H1 (cell line): Measurements from ENCODE around the gene IL7R. TPM values are rescaled to one million over a fixed set of nuclear protein-coding genes. Genes with fewer than 3 reads are reported as not detected.

Experiments
- CTCF ChIA-PET: fragments of 300-600 bp; sonication (Branson Sonifier 250); formaldehyde crosslinking; loops from one replicate; lab custom pipeline; 2021; ENCODE audit not compliant: partially characterized antibody; lab: Charles Lee
- POLR2A ChIA-PET: fragments of 300-600 bp; sonication (Branson Sonifier 250); formaldehyde crosslinking; loops from one replicate; lab custom pipeline; 2021; ENCODE audit warnings: inconsistent platforms; ENCODE audit not compliant: partially characterized antibody; lab: Charles Lee
- DNase-seq, 2 experiments: peaks; one replicate each; pipeline versions ENCODE4 v3.0.0 to v3.0.0-alpha.2; 2010 to 2022; ENCODE audit warnings: low spot score in 2 of 2, low read depth in 1 of 2, mixed read lengths in 1 of 2
- FAIRE-seq: peaks from 2 replicates; lab custom pipeline; 2011; peaks lifted over from hg19 to GRCh38; lab: Jason Lieb, UNC
- H2AFZ ChIP-seq: 2 replicates; pipeline ENCODE4 v1.8.1; 2012; ENCODE audit warnings: low read length, inconsistent platforms
- H2AK5ac ChIP-seq: 2 replicates; pipeline ENCODE4 v1.6.1; 2013; ENCODE audit warnings: low read depth, low read length
- H2BK120ac ChIP-seq: replicated peaks from 2 replicates; pipeline ENCODE3; 2013; ENCODE audit warnings: low read depth, low read length, inconsistent platforms
- H2BK12ac ChIP-seq: 2 replicates; pipeline ENCODE4 v1.6.1; 2013; ENCODE audit warnings: low read depth, low read length
- H2BK15ac ChIP-seq: 2 replicates; pipeline ENCODE4 v1.6.1; 2013; ENCODE audit warnings: low read length
- H2BK20ac ChIP-seq: 2 replicates; pipeline ENCODE4 v1.6.1; 2013; ENCODE audit warnings: low read length
- H2BK5ac ChIP-seq: 2 replicates; pipeline ENCODE4 v1.6.1; 2013; ENCODE audit warnings: low read depth, low read length
- H3K14ac ChIP-seq: 2 replicates; pipeline ENCODE4 v1.6.1; 2013; ENCODE audit warnings: inconsistent platforms; ENCODE audit not compliant: insufficient read length
- H3K18ac ChIP-seq: 2 replicates; pipeline ENCODE4 v1.6.1; 2013; ENCODE audit warnings: low read length; ENCODE audit errors: extremely low read depth
- H3K23ac ChIP-seq: 2 replicates; pipeline ENCODE4 v1.6.1; 2013; ENCODE audit warnings: inconsistent platforms; ENCODE audit not compliant: insufficient read length
- H3K23me2 ChIP-seq: 2 replicates; pipeline ENCODE4 v1.6.1; 2013; ENCODE audit warnings: low read depth, low read length
- H3K27ac ChIP-seq: 2 replicates; pipeline ENCODE4 v1.6.1; 2011; ENCODE audit warnings: low read depth, low read length, inconsistent platforms
- H3K27me3 ChIP-seq, 4 experiments: replicated peaks in 1 of 4; 1 replicate in 1 of 4; 2 replicates in 3 of 4; pipeline versions ENCODE4 v1.6.1 to v1.8.1; 2011 to 2013; ENCODE audit warnings: low read length in 3 of 4, mild to moderate bottlenecking in 3 of 4, inconsistent platforms in 2 of 4, mixed read lengths in 2 of 4, moderate library complexity in 1 of 4; ENCODE audit not compliant: control insufficient read depth in 3 of 4, insufficient read depth in 3 of 4; ENCODE audit errors: extremely low read depth in 1 of 4
- H3K36me3 ChIP-seq, 4 experiments: 2 replicates each; pipeline versions ENCODE4 v1.6.1 to v1.8.1; 2011 to 2013; ENCODE audit warnings: mild to moderate bottlenecking in 4 of 4, low read length in 3 of 4, moderate library complexity in 2 of 4, control low read depth in 1 of 4, inconsistent platforms in 1 of 4; ENCODE audit not compliant: insufficient read depth in 4 of 4, control insufficient read depth in 2 of 4
- H3K4ac ChIP-seq: replicated peaks from 2 replicates; pipeline ENCODE3; 2013; ENCODE audit warnings: low read length, low read depth, mixed read lengths, inconsistent platforms; ENCODE audit not compliant: insufficient read length
- H3K4me1 ChIP-seq, 4 experiments: replicated peaks in 1 of 4; 1 replicate in 1 of 4; 2 replicates in 3 of 4; pipeline versions ENCODE4 v1.6.1 to v1.8.1; 2011 to 2013; ENCODE audit warnings: low read length in 3 of 4, inconsistent platforms in 2 of 4, mixed read lengths in 1 of 4; ENCODE audit not compliant: insufficient read depth in 4 of 4, control insufficient read depth in 3 of 4
- H3K4me2 ChIP-seq, 2 experiments: 2 replicates each; pipeline versions ENCODE4 v1.6.1 to v1.8.1; 2011 to 2013; ENCODE audit warnings: low read depth in 2 of 2, low read length in 2 of 2, control low read depth in 1 of 2, inconsistent platforms in 1 of 2, mild to moderate bottlenecking in 1 of 2; ENCODE audit not compliant: insufficient read depth in 1 of 2
- H3K4me3 ChIP-seq, 4 experiments: fragments of 200-600, 300-600 bp in 1 of 4; sonication (generic), shearing (Covaris generic), sonication (Bioruptor Twin) in 1 of 4; 2 replicates each; pipeline versions ENCODE4 v1.5.1 to v1.8.1; 2011 to 2016; ENCODE audit warnings: low read length in 4 of 4, low read depth in 3 of 4, control low read depth in 2 of 4, inconsistent platforms in 2 of 4, mild to moderate bottlenecking in 2 of 4, mixed read lengths in 1 of 4, moderate library complexity in 1 of 4; ENCODE audit not compliant: insufficient read depth in 2 of 4; ENCODE audit errors: extremely low read depth in 1 of 4
- H3K56ac ChIP-seq: replicated peaks from 2 replicates; pipeline ENCODE3; 2013; ENCODE audit warnings: low read depth, mild to moderate bottlenecking, mixed read lengths, low read length, inconsistent platforms; ENCODE audit not compliant: insufficient read length
- H3K79me1 ChIP-seq: 2 replicates; pipeline ENCODE4 v1.6.1; 2013; ENCODE audit warnings: low read depth, low read length, control low read depth
- H3K79me2 ChIP-seq, 2 experiments: 2 replicates each; pipeline versions ENCODE4 v1.6.1 to v1.8.1; 2012 to 2013; ENCODE audit warnings: low read length in 2 of 2, mild to moderate bottlenecking in 2 of 2, inconsistent platforms in 1 of 2; ENCODE audit not compliant: insufficient read depth in 2 of 2, control insufficient read depth in 1 of 2
- H3K9ac ChIP-seq, 4 experiments: replicated peaks in 1 of 4; 1 replicate in 1 of 4; 2 replicates in 3 of 4; pipeline versions ENCODE4 v1.6.1 to v1.8.1; 2011 to 2013; ENCODE audit warnings: low read depth in 3 of 4, low read length in 3 of 4, control low read depth in 2 of 4, mild to moderate bottlenecking in 2 of 4, moderate library complexity in 2 of 4, inconsistent platforms in 1 of 4; ENCODE audit errors: extremely low read depth in 1 of 4
- H3K9me3 ChIP-seq, 2 experiments: 2 replicates each; pipeline versions ENCODE4 v1.6.1 to v1.8.1; 2012 to 2013; ENCODE audit warnings: mild to moderate bottlenecking in 2 of 2, moderate library complexity in 2 of 2, control low read depth in 1 of 2, inconsistent platforms in 1 of 2, low read depth in 1 of 2, low read length in 1 of 2, mixed read lengths in 1 of 2; ENCODE audit not compliant: insufficient read depth in 2 of 2
- H4K20me1 ChIP-seq, 2 experiments: replicated peaks in 1 of 2; 2 replicates each; pipeline versions ENCODE3 to v1.8.1; 2011 to 2013; ENCODE audit warnings: inconsistent platforms in 2 of 2, low read length in 2 of 2, mild to moderate bottlenecking in 1 of 2; ENCODE audit not compliant: insufficient read depth in 2 of 2, control insufficient read depth in 1 of 2
- H4K5ac ChIP-seq: 2 replicates; pipeline ENCODE4 v1.6.1; 2013; ENCODE audit warnings: low read length, low read depth, mixed read lengths, inconsistent platforms; ENCODE audit not compliant: insufficient read length
- H4K8ac ChIP-seq: 2 replicates; pipeline ENCODE4 v1.8.0; 2013; ENCODE audit warnings: mild to moderate bottlenecking, moderate library complexity, low read length, inconsistent platforms; ENCODE audit not compliant: insufficient read depth; ENCODE audit errors: extremely low read depth
- H4K91ac ChIP-seq: replicated peaks from 2 replicates; pipeline ENCODE3; 2013; ENCODE audit warnings: low read length, mixed read lengths, inconsistent platforms; ENCODE audit not compliant: insufficient read length
- BRCA1 ChIP-seq: IDR thresholded peaks from 2 replicates; pipeline ENCODE4 v1.6.1; 2012; ENCODE audit warnings: low read depth, low read length, improper control_type of control experiment
- CHD1 ChIP-seq: IDR thresholded peaks from 2 replicates; pipeline ENCODE4 v1.6.1; 2012; ENCODE audit warnings: low read depth, low read length, improper control_type of control experiment
- CHD2 ChIP-seq: IDR thresholded peaks from 2 replicates; pipeline ENCODE4 v1.6.1; 2012; ENCODE audit warnings: low read length, improper control_type of control experiment
- KDM1A ChIP-seq: fragments of 200-600, 300-600 bp; sonication (generic); IDR thresholded peaks from 2 replicates; pipeline ENCODE4 v1.7.1; 2016; ENCODE audit warnings: mild to moderate bottlenecking, low read length, borderline replicate concordance
- RFX5 ChIP-seq: IDR thresholded peaks from 2 replicates; pipeline ENCODE4 v1.6.1; 2011; ENCODE audit warnings: low read depth, low read length, improper control_type of control experiment, borderline replicate concordance
- WGBS, 2 experiments: shearing (Covaris generic) in 1 of 2; methylation state at CpG; one replicate each; pipeline versions ENCODE4 v1.1.6 to v1.1.7; 2013 to 2015; ENCODE audit warnings: low lambda C conversion rate in 2 of 2, mixed read lengths in 2 of 2, inconsistent platforms in 1 of 2, low coverage in 1 of 2, missing lambda C conversion rate in 1 of 2; ENCODE audit not compliant: insufficient replicate concordance in 2 of 2, insufficient coverage in 1 of 2, insufficient read length in 1 of 2; ENCODE audit errors: extremely low coverage in 1 of 2, missing lambda C conversion rate in 1 of 2; 5-methylcytosine and 5-hydroxymethylcytosine counted together
- polyA plus RNA-seq, 7 experiments: library from polyadenylated mRNA; depleted of rRNA in 3 of 7; stranded (reverse) in 5 of 7; unstranded in 2 of 7; fragments of >200 nt in 5 of 7; fragments of 200-250 nt in 2 of 7; gene quantifications; 1 replicate in 5 of 7; 2 replicates in 1 of 7; 4 replicates in 1 of 7; pipeline versions ENCODE4 v1.2.1 to v1.2.3, GENCODE V29; 2011 to 2013; ENCODE audit warnings: missing spikeins in 2 of 7, mixed read lengths in 2 of 7
- total RNA-seq: library from RNA; stranded (reverse); fragmentation: NEBNext Ultra II Directional; extraction: Animal tissue kit (Norgen Biotek cat#: 25700); gene quantifications from 2 replicates; pipeline ENCODE4 v1.2.1, GENCODE V29; 2021

IL7R gene
- total and polyA plus RNA-seq, 2 of the 8 experiments (the other 6 are each of a cell fraction or from before 2014, with no cell fraction given), result not detected

DNA sequence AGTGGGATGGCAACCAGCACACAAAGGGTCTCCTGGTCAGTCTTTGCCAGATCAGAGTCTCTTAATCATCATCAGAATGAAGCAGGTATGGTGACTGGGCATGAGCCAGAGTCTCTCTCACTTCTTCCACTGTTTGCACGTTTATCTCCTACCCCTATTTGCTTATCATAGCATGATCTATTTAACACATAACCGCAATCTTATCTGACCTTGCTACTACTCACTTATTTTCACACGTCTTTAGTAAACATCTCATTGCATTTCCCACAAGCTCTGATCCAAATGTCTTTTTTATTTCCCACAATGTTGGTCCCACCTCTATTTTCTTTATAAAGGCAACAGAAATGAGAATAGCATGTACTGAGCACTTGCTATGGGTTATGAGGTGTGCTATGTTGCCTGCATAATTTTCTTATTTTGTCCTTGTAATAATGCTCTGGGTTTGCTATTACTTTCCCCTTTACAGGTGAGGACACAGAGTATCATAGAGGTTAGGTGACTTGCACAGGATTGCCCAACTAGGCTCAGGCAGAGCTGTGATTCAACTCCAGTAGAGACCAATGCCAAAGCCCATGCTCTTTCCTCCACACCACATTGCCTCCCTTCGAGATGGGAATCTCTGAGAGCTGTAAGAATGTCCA, 39.7 kb upstream of the IL7R start:
- no peak for DNase-seq
- no peak overlapping the region for H2BK20ac ChIP-seq
- H2BK120ac ChIP-seq, result no peak overlapping the region
- no peak overlapping the region for H2BK15ac ChIP-seq
- no peak overlapping the region for H3K9ac ChIP-seq
- H3K23me2 ChIP-seq, result no peaks in the 10 kb centered on the region
- TF ChIP-seq BRCA1 (no peak), CHD2 (no peak), KDM1A (no peak), RFX5 (no peak), CHD1 (no peak)
- TF ChIP-seq, all 59 proteins: peak for 0
- Histone ChIP-seq H3K27me3 (no peaks in the 10 kb centered on the region), H4K20me1 (no peaks in the 10 kb centered on the region), H4K5ac (no peak overlapping the region), H3K4me3 (no peak overlapping the region), H4K8ac (no peak overlapping the region), H4K91ac (no peak overlapping the region), H3K56ac (no peak overlapping the region), H3K79me2 (no peaks in the 10 kb centered on the region), H2AK5ac (no peak overlapping the region), H3K14ac (no peak overlapping the region), H3K27ac (no peak overlapping the region), H3K79me1 (no peaks in the 10 kb centered on the region), H3K18ac (no peak overlapping the region), H2BK12ac (no peak overlapping the region), H3K4me1 (no peaks in the 10 kb centered on the region), H3K9me3 (no peaks in the 10 kb centered on the region), H2BK5ac (no peak overlapping the region), H3K23ac (no peak overlapping the region), H3K4ac (no peak overlapping the region), H3K36me3 (no peaks in the 10 kb centered on the region; a peak in 1 of 8 replicates), H2AFZ (no peak overlapping the region), H3K4me2 (no peak overlapping the region)
- no peak for FAIRE-seq
- POLR2A ChIA-PET, result no interaction called here
- 78 to 100% methylated on average over 2 to 4 of the region's 4 CpGs for WGBS, 2 experiments
- CTCF ChIA-PET, result interaction anchor here (1.2 to 1.4 kb wide), 2 partner anchors 38 to 40 kb away, joined by 3 to 4 read pairs; no protein-coding TSS in a partner anchor
